CD14-positive monocyte (primary cell): Measurements from ENCODE around the gene SERINC3. TPM values are rescaled to one million over a fixed set of nuclear protein-coding genes. Genes with fewer than 3 reads are reported as not detected.

ENCODE experiments used
- DNase-seq, 3 donors: peaks; one replicate each; pipeline ENCODE4 v3.0.0-alpha.2; 2011 to 2022
- H2AFZ ChIP-seq: 2 replicates; pipeline ENCODE4 v1.6.0; 2012; ENCODE audit warnings: mild to moderate bottlenecking, low read depth, low read length, inconsistent platforms; ENCODE audit not compliant: insufficient read depth, poor library complexity, severe bottlenecking
- H3K27ac ChIP-seq, 2 donors: 1 replicate in 1 of 2; 2 replicates in 1 of 2; pipeline ENCODE4 v1.5.1; 2012 to 2013; ENCODE audit warnings: low read length in 2 of 2, control low read depth in 1 of 2, inconsistent platforms in 1 of 2, low read depth in 1 of 2, mild to moderate bottlenecking in 1 of 2
- H3K27me3 ChIP-seq, 2 donors: one replicate each; pipeline versions ENCODE4 v1.6.0 to v1.6.1; 2011 to 2013; ENCODE audit warnings: low read length in 2 of 2; ENCODE audit not compliant: control insufficient read depth in 2 of 2, insufficient read depth in 2 of 2
- H3K36me3 ChIP-seq, 2 donors: replicated peaks in 1 of 2; 1 replicate in 1 of 2; 2 replicates in 1 of 2; pipeline versions ENCODE4 v1.5.1 to v1.6.1; 2012 to 2013; ENCODE audit warnings: low read length in 2 of 2, control low read depth in 1 of 2, inconsistent platforms in 1 of 2, mild to moderate bottlenecking in 1 of 2; ENCODE audit not compliant: insufficient read depth in 2 of 2, control insufficient read depth in 1 of 2
- H3K4me1 ChIP-seq, 2 donors: 1 replicate in 1 of 2; 2 replicates in 1 of 2; pipeline versions ENCODE4 v1.5.1 to v1.6.1; 2012 to 2013; ENCODE audit warnings: low read length in 2 of 2, control low read depth in 1 of 2, inconsistent platforms in 1 of 2, mild to moderate bottlenecking in 1 of 2, moderate library complexity in 1 of 2; ENCODE audit not compliant: insufficient read depth in 2 of 2, control insufficient read depth in 1 of 2
- H3K4me2 ChIP-seq: replicated peaks from 2 replicates; pipeline ENCODE3; 2012; ENCODE audit warnings: low read length, moderate library complexity, mild to moderate bottlenecking; ENCODE audit not compliant: poor library complexity, severe bottlenecking; ENCODE audit errors: extremely low read depth
- H3K4me3 ChIP-seq, 3 experiments: fragments of 200-600 bp in 1 of 3; sonication (generic) in 1 of 3; replicated peaks in 1 of 3; 1 replicate in 2 of 3; 2 replicates in 1 of 3; pipeline ENCODE4 v1.5.1; 2011 to 2013; ENCODE audit warnings: low read length in 3 of 3, mild to moderate bottlenecking in 3 of 3, control low read depth in 2 of 3, low read depth in 2 of 3, inconsistent platforms in 1 of 3, moderate library complexity in 1 of 3
- H3K79me2 ChIP-seq: 2 replicates; pipeline ENCODE4 v1.6.0; 2012; ENCODE audit warnings: mild to moderate bottlenecking, control low read depth, inconsistent platforms, low read length, moderate library complexity; ENCODE audit not compliant: insufficient read depth
- H3K9ac ChIP-seq: 2 replicates; pipeline ENCODE4 v1.6.0; 2017; ENCODE audit warnings: low read length, mild to moderate bottlenecking; ENCODE audit not compliant: insufficient read depth, poor library complexity, severe bottlenecking
- H3K9me3 ChIP-seq, 2 donors: replicated peaks in 1 of 2; 1 replicate in 1 of 2; 2 replicates in 1 of 2; pipeline versions ENCODE4 v1.5.1 to v1.6.1; 2012 to 2013; ENCODE audit warnings: low read length in 2 of 2, control low read depth in 1 of 2; ENCODE audit not compliant: control insufficient read depth in 1 of 2, insufficient read depth in 1 of 2
- H4K20me1 ChIP-seq: 2 replicates; pipeline ENCODE4 v1.6.0; 2012; ENCODE audit warnings: mild to moderate bottlenecking, low read length, control low read depth, moderate library complexity; ENCODE audit not compliant: insufficient read depth
- H3K27ac Mint-ChIP-seq, 7 donors: one replicate each; pipeline ENCODE4 v1.8.0; 2020; ENCODE audit warnings: mild to moderate bottlenecking in 7 of 7, mixed read lengths in 7 of 7, moderate library complexity in 6 of 7, inconsistent platforms in 2 of 7
- H3K27me3 Mint-ChIP-seq, 3 donors: one replicate each; pipeline ENCODE4 v1.8.0; 2021 to 2022; ENCODE audit warnings: low read depth in 3 of 3, mild to moderate bottlenecking in 3 of 3, mixed read lengths in 3 of 3, moderate library complexity in 3 of 3, inconsistent platforms in 1 of 3
- H3K36me3 Mint-ChIP-seq, 2 donors: one replicate each; pipeline ENCODE4 v1.8.0; 2020; ENCODE audit warnings: mixed read lengths in 2 of 2, inconsistent platforms in 1 of 2, mild to moderate bottlenecking in 1 of 2
- H3K4me1 Mint-ChIP-seq: one replicate; pipeline ENCODE4 v1.8.0; 2020; ENCODE audit warnings: mild to moderate bottlenecking, mixed read lengths
- H3K4me3 Mint-ChIP-seq, 2 donors: one replicate each; pipeline ENCODE4 v1.8.0; 2020; ENCODE audit warnings: mild to moderate bottlenecking in 2 of 2, mixed read lengths in 2 of 2, moderate library complexity in 1 of 2
- H3K9me3 Mint-ChIP-seq, 7 donors: one replicate each; pipeline ENCODE4 v1.8.0; 2020 to 2022; ENCODE audit warnings: mixed read lengths in 7 of 7, mild to moderate bottlenecking in 6 of 7, moderate library complexity in 6 of 7, inconsistent platforms in 2 of 7
- CTCF ChIP-seq: fragments of 200-600 bp; IDR thresholded peaks from one replicate; pipeline ENCODE4 v1.8.0; 2022; ENCODE audit warnings: antibody characterized with exemption, mild to moderate bottlenecking
- WGBS: methylation state at CpG from one replicate; pipeline ENCODE4 v1.1.5; 2013; ENCODE audit warnings: missing lambda C conversion rate; ENCODE audit not compliant: insufficient coverage; 5-methylcytosine and 5-hydroxymethylcytosine counted together
- intact Hi-C, 2 donors: fragments of 100-400 bp; cut with micrococcal nuclease; formaldehyde crosslinking; loops; one replicate each; pipeline versions ENCODE4 v1.15.0 to v1.15.1; 2023
- polyA plus RNA-seq, 3 donors: library from polyadenylated mRNA; depleted of rRNA in 1 of 3; unstranded in 2 of 3; stranded (reverse) in 1 of 3; fragments of 300-500 nt in 2 of 3; fragments of >200 nt in 1 of 3; fragmentation: Illumina TruSeq in 2 of 3; gene quantifications; 1 replicate in 2 of 3; 2 replicates in 1 of 3; pipeline ENCODE4 v1.2.3, GENCODE V29; 2012 to 2021

The SERINC3 gene
- polyA plus RNA-seq, 3 donors, result 49.8 to 194 (median 157) TPM

DNA sequence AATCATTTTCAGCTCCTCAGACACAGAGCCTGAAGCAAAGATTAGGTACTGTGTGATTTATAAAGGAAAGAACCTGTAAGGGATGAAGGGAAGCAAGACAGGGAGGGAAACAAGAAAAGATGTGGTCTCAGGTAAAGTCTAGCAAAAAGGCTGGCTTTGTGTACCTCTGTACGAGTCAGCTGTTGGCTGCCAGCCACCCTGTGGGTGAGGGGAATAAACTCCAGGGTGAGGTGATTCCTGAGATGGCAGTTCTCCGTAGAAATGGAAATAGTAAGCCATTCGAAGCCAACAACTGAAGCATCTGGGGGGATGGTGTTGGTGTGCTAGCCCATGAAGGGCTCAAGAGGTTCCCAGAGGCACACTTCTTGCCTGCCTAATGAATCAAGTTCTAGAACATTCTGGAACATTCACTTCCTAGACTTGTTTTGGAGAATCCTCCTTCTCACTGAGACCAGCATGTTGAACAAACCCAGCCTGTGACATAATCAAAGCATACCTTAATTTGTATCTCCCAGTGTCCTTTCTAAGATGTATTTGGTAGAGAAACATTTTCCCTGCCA, 56.8 kb downstream of the SERINC3 start:
- peaks cover 0 to 2% (median 0%) of the 10 kb centered on the region in 3 donors for H3K27me3 Mint-ChIP-seq
- H3K36me3 Mint-ChIP-seq, result no peaks in the 10 kb centered on the region
- intact Hi-C loops, result loop anchor here in 1 of 2 donors (10.0 kb wide), 1 partner anchor 80 kb away; no protein-coding TSS in a partner anchor
- DNase-seq, result no peak
- Histone ChIP-seq H3K9me3 (no peaks in the 10 kb centered on the region), H3K79me2 (no peaks in the 10 kb centered on the region), H3K4me3 (no peak overlapping the region), H4K20me1 (no peaks in the 10 kb centered on the region), H3K9ac (no peak overlapping the region), H3K27me3 (no peaks in the 10 kb centered on the region), H3K36me3 (no peaks in the 10 kb centered on the region), H3K27ac (no peak overlapping the region), H3K4me1 (no peaks in the 10 kb centered on the region), H2AFZ (no peak overlapping the region), H3K4me2 (no peak overlapping the region)
- no peak overlapping the region for H3K4me3 Mint-ChIP-seq
- WGBS, result 33% methylated on average over 1 of the region's 3 CpGs
- H3K9me3 Mint-ChIP-seq, result no peaks in the 10 kb centered on the region
- H3K27ac Mint-ChIP-seq, result no peak overlapping the region
- H3K4me1 Mint-ChIP-seq, result no peaks in the 10 kb centered on the region
- no peak for TF ChIP-seq CTCF

DNA sequence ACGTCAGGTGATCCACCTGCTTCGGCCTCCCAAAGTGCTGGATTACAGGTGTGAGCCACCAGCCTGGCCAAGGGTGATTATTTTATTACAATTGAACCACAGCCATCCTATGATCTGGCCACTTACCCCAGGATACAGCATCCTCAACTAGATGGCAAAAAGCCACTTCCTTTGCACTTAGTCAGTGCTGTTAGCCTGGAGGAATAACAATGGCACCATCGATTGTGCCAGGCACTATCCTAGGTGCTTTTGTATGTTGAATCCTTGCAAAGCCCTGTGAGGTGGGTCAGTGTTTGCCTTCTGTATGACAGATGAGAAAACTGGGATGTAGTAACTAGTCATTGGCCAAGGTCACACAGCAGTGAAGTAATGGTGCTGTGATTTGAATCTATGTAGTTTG, 57.4 kb downstream of the SERINC3 start:
- no peak overlapping the region for H3K27ac Mint-ChIP-seq
- no peaks in the 10 kb centered on the region for H3K9me3 ChIP-seq
- no peaks in the 10 kb centered on the region for H3K79me2 ChIP-seq
- H3K9me3 Mint-ChIP-seq, result no peaks in the 10 kb centered on the region
- H3K36me3 ChIP-seq, result no peaks in the 10 kb centered on the region
- no peak overlapping the region for H2AFZ ChIP-seq
- no peak overlapping the region for H3K4me2 ChIP-seq
- no peaks in the 10 kb centered on the region for H3K36me3 Mint-ChIP-seq
- peaks cover 0 to 2% (median under 1%) of the 10 kb centered on the region in 3 donors for H3K27me3 Mint-ChIP-seq
- WGBS, result 100% methylated on average over 2 of the region's 3 CpGs
- H3K4me1 Mint-ChIP-seq, result no peaks in the 10 kb centered on the region
- no peak for DNase-seq
- H3K4me3 ChIP-seq, result no peak overlapping the region
- no peak for TF ChIP-seq CTCF
- no peaks in the 10 kb centered on the region for H4K20me1 ChIP-seq
- intact Hi-C loops, result loop anchor here in 1 of 2 donors (10.0 kb wide), 1 partner anchor 80 kb away; no protein-coding TSS in a partner anchor
- no peak overlapping the region for H3K27ac ChIP-seq
- H3K4me3 Mint-ChIP-seq, result no peak overlapping the region
- H3K27me3 ChIP-seq, result no peaks in the 10 kb centered on the region
- H3K4me1 ChIP-seq, result no peaks in the 10 kb centered on the region
- H3K9ac ChIP-seq, result no peak overlapping the region
